ENCODE measurements around the gene PGF.
"Not testable (repeated sequence)": the region's sequence is repeated elsewhere in the genome, so short reads cannot be mapped to it uniquely, and the experiment has no call there.

Gene PGF

DNA sequence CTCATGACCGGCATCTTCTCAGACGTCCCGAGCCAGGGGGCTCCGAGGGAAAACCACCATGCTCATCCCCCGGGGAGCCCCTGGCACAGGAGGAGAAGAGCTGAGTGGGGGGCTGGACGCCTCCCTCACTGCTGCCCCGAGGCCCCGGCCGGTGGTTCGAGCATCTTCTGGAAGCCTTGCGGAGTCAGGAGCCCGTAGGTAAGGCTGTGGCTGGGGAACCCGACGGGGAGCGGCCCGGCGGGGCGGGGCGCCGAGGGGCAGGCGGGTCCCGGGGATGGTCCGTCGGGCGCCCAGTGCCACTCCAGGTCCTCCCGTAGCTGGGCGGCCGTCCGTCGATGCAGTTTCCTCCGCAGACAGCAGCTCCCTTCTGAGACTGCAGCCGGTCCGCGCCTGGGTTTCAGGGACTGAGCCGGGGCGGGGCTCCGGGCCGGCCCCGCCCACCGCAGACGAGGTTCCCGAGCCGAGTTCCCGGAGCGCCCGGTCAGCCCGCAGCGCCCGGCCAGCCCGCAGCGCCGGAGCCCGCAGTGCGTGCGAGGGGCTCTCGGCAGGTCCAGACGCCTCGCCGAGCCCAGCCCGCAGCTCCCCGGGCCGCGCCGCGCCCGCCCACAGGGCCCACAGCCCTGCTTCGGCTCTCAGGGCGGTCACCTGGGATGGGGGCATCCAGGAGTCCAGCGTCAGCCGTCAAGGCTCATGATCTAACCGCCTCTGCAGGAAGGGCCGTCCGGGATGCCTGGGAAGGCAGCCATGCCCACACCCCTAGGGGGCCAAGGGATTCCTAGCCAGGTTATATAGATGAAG is at the start of gene PGF:
PGF (minus strand) TSS at position 369 of the 798 bp plus-strand sequence; CDS start at position 14, 355 bp downstream.
- DNase-seq, result peak; percentile 63 to 70 (median 65)

DNA sequence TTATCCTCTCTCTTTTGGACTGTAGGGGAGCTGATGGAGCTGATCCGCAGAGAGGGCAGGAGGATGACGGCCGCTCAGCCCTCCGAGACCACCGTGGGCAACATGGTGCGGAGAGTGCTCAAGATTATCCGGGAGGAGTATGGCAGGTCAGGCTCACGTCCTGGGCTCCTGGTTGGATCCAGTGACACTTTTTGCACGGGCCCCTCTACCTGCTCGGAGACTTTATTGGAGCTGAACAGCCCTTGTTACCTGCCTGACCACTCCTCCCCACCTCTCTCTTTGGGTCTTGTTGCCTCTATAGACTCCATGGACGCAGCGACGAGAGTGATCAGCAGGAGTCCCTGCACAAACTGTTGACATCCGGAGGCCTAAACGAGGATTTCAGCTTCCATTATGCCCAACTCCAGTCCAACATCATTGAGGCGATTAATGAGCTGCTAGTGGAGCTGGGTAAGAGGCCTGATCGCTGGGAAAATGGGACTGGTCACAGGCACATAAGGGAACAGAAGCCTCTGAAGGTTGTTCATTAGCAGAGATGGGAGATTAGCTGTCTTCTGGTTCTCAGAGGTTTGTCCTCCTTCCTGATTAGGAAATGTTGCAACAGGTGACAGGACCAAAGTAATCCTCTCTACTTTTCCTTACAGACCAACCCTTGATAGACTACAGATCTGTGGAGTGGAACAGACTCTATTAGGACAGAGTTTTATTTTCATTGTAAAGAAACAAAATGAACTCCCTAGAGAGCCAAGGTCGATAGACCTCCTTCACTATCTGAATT is 48.0 kb upstream of the PGF start:
- peak in 2 of 3 experiments; percentile 41 to 50 for DNase-seq

DNA sequence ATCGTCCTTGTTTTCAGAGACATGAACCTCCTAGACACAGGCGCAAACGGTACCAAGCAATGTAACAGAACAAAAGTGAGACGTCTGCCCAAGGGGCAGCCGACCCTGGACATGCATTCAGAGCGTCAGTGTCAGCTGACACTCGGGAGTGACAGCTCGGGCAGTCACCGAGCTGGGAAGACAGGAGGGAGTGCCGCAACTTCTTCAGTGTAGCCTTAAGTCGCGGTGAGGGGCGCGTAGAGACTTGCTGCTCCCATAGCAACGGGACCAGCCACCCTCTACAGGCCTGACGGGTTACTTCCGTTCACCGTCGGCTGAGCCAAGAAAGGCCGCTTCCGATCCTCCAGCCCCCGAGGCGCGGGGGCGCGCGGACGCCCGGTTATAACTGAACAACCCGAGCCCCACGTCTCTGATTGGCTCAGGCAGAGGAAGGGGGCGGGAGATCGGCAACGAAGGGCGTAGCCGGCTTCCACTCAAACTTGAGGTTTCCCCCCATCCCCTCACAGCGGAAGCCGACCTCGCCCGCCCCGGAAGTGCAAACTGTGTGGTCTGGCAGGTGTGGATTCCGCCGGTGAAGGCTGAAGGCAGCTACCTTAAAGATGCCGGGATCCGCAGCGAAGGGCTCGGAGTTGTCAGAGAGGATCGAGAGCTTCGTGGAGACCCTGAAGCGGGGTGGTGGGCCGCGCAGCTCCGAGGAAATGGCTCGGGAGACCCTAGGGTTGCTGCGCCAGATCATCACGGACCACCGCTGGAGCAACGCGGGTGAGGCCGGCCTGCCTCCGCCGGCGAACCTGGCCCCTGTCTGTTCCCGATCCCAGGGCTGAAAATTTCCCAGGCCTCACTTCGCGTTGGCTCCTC is 47.2 kb upstream of the PGF start, which contains the start of gene EIF2B2:
EIF2B2 (plus strand) TSS at position 530 of the 858 bp plus-strand sequence; CDS start at position 600, 70 bp downstream.
- peak; percentile 99 for DNase-seq

DNA sequence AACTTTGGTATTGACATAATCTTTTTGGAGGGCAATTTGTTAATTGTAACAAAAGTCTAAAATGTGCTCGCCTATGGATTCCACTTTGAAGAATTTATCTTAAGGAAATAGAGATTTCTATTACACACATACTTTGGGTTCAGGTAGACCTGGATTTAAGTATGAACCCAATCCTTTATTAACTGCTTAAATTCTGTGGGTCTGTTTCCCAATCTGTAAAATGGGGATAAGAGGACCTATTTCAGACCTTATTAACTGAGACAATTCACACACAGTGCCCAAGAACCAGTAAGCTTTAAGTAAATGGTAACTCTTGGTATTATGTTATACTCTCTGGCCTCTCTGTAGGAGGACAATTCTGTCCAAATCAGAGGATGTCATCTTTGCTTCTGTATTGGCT is 46.5 kb upstream of the PGF start:
- DNase-seq, result no peak

DNA sequence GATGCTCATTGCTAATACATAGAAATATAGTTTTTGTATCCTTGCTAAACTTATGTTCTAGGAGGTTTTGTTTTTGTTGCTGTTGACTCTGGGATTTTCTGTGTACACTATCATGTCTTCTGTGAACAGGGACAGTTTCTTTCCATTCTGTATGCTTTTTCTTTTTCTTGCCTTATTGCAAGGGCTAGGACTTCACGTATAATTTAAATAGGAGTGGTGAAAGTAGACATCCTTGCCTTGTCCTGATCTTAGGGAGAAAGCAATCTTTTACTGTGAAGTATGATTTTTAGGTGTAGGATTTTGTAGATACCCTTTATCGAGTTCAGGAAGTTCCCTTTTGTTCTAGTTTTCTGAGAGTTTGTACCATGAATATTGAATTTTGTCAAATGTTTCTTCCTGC is 45.9 kb upstream of the PGF start:
- no peak for DNase-seq

DNA sequence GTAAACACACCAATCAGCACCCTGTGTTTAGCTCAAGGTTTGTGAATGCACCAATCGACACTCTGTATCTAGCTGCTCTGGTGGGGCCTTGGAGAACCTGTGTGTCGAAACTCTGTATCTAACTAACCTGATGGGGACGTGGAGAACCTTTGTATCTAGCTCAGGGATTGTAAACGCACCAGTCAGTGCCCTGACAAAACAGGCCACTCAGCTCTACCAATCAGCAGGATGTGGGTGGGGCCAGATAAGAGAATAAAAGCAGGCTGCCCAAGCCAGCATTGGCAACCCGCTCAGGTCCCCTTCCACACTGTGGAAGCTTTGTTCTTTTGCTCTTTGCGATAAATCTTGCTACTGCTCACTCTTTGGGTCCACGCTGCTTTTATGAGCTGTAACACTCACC is 40.4 kb upstream of the PGF start:
- DNase-seq, result not testable (repeated sequence)

DNA sequence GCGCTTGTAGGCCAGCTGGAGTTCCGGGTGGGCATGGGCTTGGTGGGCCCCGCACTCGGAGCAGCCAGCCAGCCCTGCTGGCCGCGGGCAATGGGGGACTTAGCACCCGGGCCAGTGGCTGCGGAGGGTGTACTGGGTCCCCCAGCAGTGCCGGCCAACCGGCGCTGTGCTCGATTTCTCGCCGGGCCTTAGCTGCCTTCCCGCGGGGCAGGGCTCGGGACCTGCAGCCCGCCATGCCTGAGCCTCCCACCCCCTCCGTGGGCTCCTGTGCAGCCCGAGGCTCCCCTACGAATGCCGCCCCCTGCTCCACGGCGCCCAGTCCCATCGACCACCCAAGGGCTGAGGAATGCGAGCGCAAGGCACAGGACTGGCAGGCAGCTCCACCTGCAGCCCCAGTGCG is 38.8 kb upstream of the PGF start:
- not testable (repeated sequence) for DNase-seq

DNA sequence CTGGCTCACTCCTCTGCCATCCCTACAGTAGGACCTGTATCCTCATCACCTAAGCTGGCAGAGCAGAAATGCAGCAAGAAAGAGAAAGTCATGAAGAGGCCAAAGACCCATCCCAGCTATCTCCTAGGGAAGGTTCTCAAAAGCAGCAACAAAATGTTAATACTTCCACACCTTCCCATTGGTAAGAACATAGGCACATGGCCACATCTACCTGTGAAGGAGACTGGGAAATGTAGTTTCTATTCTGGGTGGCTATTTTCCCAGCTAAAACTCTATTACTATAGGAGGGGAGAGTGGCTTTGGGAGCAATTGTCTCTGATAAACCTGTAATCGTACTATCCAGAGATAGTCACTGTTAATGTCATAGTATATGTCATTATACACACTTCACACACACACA is 33.6 kb upstream of the PGF start:
- DNase-seq, result no peak

DNA sequence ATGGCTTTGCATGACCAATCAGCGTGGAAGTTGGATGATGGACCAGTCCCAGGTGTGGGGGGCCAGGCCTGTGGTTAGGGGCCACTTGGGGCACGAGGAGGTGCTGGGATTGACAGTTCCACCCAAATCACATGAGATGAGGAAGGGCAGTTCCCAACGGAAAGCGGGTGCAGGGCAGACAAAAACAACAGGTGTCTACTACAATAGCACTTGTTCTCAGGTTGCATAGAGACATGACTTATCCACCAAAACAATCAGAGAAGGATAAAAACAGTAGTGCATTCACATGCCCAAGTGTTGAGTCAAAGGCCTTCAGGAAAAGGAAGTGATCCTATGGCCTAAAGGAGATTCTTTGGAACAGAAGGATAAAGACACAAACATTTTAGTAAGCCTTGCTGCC is 32.7 kb upstream of the PGF start:
- DNase-seq, result peak in 2 of 3 experiments; percentile 43 to 81

DNA sequence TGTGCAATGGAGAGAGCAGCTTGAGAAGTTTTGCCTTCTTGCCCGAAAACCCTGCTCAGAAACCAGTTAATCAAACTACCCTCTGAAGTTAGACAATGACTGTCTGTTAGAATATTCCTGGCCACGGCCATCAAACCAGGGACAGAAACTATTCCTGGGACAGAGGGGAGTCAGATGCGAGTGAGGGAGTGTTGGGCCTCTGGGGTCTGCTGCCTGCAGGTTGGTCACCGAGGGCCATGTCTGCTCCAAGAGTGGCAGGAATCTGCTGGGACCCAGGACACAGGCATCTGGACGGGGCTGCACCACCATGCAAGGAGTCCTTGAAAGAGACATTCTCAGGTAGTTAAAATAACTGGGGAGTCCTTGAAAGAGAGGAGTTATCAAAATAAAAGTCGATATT is 30.4 kb upstream of the PGF start:
- no peak for DNase-seq

DNA sequence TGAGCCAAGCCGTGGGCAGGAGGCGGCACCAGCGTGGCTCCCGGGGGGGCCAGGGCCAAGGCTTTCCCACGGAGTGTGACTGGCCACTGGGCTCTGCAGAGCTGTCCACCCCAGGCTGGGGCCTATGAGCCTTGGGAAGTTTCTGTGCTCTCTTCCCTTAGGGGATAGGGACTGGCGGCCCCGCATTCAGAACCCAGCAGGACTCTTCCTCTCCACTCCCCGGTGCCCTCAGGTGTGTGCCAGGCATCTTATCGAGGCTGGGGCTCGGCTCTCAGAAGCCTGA is 29.6 kb upstream of the PGF start:
- no peak for DNase-seq

DNA sequence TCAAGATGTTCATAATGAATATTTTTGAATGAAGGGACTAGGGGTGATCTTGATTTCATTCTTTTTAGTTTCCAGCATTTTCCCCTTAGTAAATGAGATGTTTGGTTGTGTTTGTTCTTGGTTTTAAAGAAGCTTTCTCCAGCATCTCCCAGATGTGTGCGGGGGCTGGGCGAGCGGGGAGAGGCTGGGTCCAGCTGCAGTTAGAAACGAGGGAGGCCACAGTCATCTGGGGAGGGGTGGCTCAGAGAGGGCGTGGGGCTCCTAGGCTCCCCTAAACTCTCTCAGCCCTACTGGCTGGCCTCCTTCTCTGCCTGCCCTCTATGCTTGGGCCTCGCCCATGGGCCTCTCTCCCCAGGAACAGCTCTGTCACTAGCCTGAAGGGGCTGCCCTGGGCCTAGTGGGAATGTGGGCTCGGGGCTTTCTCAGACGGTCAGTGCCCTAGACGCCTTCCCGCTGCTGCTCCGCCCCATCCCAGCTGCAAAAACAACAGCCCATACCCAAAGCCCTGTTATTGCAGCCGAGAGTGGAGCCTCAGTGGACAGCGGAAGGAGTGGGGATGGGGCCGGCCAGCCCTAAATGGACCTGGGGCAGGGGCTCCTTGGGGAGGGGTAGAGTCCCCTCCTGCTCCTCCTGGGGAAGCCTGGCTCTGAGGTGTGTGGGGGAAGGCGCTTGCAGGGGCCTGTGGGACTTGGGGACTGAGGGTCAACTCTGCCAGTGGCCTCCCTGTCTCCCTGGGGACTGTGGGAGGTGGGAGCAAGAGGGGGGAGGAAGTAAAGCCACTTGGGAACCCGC is 29.0 kb upstream of the PGF start:
- no peak for DNase-seq

DNA sequence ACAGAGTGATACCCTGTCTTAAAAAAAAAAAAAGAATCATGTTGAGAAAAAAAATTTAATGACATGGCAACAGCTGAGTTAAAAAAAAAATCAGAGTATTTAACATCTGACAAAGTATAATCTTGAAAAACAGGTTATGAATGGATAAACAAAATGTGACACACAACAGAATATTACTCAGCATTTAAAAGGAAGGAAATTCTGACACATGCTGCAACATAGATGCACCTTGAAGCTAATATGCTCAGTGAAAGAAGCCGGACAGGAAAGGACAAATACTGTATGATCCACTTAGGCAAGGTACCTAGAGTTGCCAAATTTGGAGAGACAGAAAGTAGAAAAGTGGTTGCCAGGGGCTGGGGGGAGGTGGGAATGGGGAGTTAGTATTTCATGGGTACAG is 27.9 kb upstream of the PGF start:
- no peak for DNase-seq

DNA sequence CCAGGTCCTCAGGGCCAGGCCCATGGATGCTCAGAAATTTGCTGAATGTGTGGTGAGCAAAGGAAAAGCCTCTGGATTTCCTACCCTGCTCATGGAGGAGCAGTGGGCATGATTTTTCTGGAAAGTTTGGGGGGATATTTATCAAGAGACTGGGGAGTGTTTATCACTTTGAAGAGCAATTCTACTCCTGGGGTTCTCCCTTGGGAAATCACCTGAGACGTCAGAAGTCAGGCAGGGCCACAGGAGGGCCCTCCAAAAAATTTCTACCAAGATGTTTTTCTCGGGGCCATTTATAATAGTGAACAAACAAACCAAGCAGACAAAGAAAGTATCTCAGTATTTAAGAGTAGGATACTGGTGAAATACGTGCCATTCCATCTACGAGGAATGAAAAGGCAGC is 27.3 kb upstream of the PGF start:
- no peak for DNase-seq

DNA sequence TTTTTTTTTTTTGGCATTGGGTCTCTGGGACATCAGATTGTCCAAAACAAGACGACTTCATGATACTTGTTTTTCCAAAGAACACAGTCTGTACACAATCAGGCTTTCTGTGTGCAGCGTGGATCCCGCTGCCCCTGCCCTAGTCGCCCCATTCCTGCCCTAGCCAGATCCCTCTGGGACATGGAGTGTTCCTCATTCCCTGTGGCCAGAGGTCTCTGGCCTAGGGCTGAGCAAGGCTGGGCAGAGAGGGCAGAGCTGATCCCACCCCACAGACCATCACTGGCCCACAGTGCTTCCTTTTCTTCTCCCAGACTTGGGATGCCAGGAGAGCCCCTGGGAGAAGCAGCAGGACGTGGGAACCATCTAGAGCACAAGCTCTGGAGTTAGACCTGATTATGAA is 26.4 kb upstream of the PGF start:
- no peak for DNase-seq

DNA sequence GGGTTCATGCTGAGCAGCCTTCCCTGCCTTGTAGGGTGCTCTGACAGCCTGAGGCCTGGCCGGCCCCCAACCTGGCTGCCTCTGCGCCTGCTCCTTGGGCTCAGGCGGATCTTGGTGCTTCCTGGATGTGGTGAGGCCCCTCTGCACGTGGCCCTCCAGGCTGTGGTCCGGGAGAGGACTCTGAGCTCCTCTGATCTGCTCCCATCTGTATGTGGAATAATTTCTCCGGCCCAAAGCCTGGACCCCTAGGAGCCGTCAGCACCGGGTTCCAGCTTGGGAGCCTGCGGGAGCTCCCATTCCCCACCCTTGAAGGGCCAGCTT is 26.0 kb upstream of the PGF start:
- DNase-seq, result no peak

DNA sequence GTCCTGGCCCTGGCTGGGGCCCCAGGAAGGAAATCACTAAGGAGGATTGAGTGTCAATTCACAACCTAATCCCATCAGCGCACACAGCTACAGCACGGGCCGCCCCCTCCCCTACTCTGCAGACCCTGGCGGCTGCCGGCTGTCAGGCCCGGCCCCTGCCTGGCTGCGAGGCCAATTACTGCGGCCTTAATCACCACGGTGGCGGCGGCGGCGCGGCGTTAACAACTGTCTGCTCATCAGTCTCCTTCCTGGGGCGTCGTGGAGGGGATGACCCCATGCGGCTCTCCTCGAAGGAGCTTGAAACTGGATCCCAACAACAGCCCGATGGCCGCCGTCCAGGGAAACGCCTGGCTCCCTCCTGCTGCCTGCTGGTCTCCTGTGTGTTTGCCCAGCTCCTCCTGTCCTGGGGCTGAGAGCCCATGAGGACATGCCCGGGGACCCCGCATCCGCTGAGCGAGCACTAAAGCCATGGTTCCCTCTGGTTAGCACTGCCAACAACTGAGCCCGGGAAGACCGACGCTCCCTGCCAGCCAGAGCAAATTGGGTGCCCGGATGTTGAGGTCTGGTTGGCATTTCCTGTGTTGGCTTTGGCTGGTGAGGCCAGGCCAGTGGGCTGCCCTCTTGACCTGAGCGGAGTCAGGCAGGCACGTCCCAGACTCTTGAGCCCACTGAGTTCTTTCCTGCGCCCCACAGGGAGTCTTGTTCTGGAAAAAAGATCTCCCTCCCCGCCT is 25.5 kb upstream of the PGF start:
- peak in 2 of 3 experiments; percentile 59 to 82 for DNase-seq

DNA sequence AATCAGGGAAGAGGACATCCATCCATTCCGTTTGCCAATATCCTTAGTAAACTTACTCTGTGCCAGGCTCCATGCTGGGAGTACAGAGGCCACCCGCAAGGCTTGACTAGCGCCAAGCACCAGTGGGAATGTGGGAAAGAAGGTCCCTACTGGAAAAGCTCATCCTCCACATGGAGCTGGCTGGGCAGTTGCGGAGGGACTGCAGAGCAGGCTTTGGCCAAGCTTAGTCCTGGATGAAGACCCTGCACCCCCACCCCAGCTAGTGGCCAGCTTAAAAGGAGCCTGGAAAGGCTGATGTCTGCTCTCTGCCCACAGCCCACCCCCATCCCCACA is 25.0 kb upstream of the PGF start:
- peak in 2 of 3 experiments; percentile 49 to 71 for DNase-seq

DNA sequence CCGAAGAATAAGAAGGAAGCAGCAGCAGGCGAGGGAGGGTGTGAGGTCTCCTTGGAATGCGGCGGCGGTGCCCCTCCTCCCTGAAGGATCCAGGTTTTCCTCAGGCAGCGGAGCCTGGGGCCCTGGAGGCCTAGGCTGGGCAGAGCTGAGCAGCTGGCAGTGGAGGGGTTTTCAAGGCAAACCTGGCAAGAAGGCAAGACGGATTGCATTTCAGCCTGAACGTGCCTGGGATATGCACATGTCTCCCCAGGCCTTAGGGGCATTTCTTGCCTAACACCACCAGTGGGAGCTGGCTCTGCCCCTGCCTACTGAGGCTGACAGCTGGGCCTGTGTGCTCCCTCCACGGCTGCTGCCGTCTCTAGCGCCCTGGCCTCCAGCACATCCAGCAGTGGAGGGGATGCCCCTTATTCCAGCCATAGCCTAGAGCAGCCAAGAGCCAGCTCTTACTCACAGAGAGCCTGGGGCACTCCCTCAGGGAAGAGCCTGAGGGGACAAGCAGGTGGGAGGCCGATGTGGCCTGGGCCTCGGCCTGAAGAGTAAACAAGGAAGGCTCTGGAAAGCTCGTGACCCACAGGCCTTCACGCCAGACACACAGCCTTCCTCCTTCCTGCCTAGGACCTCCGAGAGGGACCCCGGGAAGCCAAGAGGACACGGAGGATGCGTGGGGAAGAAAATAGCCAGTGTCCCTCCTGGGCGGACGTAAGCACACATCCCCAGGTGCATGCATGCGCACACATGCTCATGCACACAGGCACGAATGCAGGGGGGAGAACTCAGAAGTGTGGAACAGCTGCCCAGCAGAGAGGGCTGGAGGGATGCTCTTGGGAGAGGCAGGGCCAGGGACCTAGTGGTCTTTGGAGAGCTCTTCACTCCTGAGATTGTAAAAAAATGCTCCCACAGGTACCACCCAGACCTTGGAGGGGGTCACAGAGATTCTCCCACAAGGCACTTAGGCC is 24.3 kb upstream of the PGF start:
- DNase-seq, result peak in 2 of 3 experiments; percentile 43 to 65

DNA sequence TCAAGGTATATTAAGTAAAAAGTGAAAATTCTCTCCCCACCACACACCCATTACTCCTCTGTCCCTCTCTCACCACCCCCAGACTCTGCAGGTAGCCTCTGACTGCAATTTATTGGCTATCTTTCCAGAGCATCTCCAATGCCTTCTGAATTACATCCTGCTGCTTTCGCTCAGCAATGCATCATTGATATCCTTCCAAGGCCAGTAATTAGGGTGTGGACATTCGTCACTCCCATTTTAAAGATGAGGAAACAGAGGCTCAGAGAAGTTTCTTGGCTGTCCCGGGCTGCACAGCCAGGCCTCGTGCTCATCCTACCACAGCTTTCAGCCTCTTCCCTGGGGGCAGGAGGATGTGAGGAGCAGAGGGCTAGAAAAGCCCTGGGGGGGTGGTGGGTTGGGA is 23.6 kb upstream of the PGF start:
- no peak for DNase-seq

DNA sequence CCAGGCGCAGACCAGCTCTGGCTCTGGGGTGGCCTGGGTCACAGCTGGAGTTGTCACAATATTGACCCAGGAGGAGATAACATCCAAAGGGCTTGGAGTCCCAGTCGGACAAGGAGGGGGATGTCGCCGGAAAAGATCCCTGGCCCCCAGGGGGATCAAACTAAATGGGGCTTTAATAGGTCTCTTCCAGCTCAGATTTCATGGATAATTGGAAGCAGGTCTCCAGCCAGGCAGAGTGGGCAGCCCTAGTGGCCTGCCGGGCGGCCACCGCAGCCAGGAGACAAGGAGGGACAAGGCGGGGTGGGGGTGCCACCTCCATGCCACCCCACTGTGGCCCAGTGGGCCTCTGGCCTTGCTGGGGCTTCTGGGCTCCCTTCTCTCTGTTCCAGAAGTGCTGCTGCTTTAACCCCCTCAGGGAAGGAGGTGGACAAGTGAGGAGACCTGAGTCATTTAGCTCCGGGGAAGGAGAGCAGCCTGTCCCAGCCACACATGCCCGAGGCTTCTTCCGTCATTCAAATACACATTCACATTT is 23.1 kb upstream of the PGF start:
- DNase-seq, result peak in 2 of 3 experiments; percentile 48 to 78

Data from NCI-H1417 (cell line).